ENCODE data around the gene ARG2.

The ARG2 gene

GRCh38 chr14:67571275-67571990 lies 48.3 kb upstream of the ARG2 start:
- no peak for TF ChIP-seq ISL1 (CRISPR knock-in tag; IDR thresholded peaks at IDR 0.05)
- no peak for TF ChIP-seq POU6F1 (CRISPR knock-in tag; IDR thresholded peaks at IDR 0.05; ENCODE audit: borderline replicate concordance, low read depth)
- TF ChIP-seq BACH2 (CRISPR knock-in tag; IDR thresholded peaks at IDR 0.05; ENCODE audit: borderline replicate concordance) = no peak
- no peak for TF ChIP-seq GLIS3 (CRISPR knock-in tag; IDR thresholded peaks at IDR 0.05)
- TF ChIP-seq ZFP30 (CRISPR knock-in tag; IDR thresholded peaks at IDR 0.05) = no peak
- no peak for TF ChIP-seq TOX (CRISPR knock-in tag; IDR thresholded peaks at IDR 0.05; ENCODE audit: borderline replicate concordance)
- no peak for TF ChIP-seq CREB5 (CRISPR knock-in tag; IDR thresholded peaks at IDR 0.05; ENCODE audit: low read depth)
- TF ChIP-seq ARNTL (CRISPR knock-in tag; IDR thresholded peaks at IDR 0.05; ENCODE audit: borderline replicate concordance, low read depth) = no peak
- TF ChIP-seq ZC3H10 (CRISPR knock-in tag; IDR thresholded peaks at IDR 0.05) = no peak
- no peak for TF ChIP-seq PPARA (CRISPR knock-in tag; IDR thresholded peaks at IDR 0.05; ENCODE audit: borderline replicate concordance)
- no peak for TF ChIP-seq ZNF70 (CRISPR knock-in tag; IDR thresholded peaks at IDR 0.05)
- TF ChIP-seq OSR1 (CRISPR knock-in tag; IDR thresholded peaks at IDR 0.05) = no peak
- no peak for TF ChIP-seq TCF4 (CRISPR knock-in tag; IDR thresholded peaks at IDR 0.05; ENCODE audit: borderline replicate concordance)
- no peak for TF ChIP-seq TSHZ2 (CRISPR knock-in tag; IDR thresholded peaks at IDR 0.05)
- no peak for TF ChIP-seq CSRNP3 (CRISPR knock-in tag; IDR thresholded peaks at IDR 0.05)
- TF ChIP-seq ZNF8 (CRISPR knock-in tag; IDR thresholded peaks at IDR 0.05) = no peak
- TF ChIP-seq PATZ1 (CRISPR knock-in tag; IDR thresholded peaks at IDR 0.05; ENCODE audit: borderline replicate concordance) = no peak
- ATAC-seq = peak; percentile 99

GRCh38 chr14:67571991-67572323 lies 47.8 kb upstream of the ARG2 start:
- ATAC-seq = no peak
- TF ChIP-seq ZNF565 (CRISPR knock-in tag; conservative IDR thresholded peaks at IDR 0.05; ENCODE audit: low read depth) (no peak), ZFP30 (CRISPR knock-in tag; IDR thresholded peaks at IDR 0.05) (no peak)

GRCh38 chr14:67572608-67573007 lies 47.1 kb upstream of the ARG2 start:
- no peak for ATAC-seq
- no peak for TF ChIP-seq SNAI2 (CRISPR knock-in tag; IDR thresholded peaks at IDR 0.05)
- TF ChIP-seq PATZ1 (CRISPR knock-in tag; IDR thresholded peaks at IDR 0.05; ENCODE audit: borderline replicate concordance) = no peak
- TF ChIP-seq OSR1 (CRISPR knock-in tag; IDR thresholded peaks at IDR 0.05) = no peak
- TF ChIP-seq TCF4 (CRISPR knock-in tag; IDR thresholded peaks at IDR 0.05; ENCODE audit: borderline replicate concordance) = no peak
- TF ChIP-seq CSDC2 (CRISPR knock-in tag; IDR thresholded peaks at IDR 0.05) = no peak
- TF ChIP-seq ZNF8 (CRISPR knock-in tag; IDR thresholded peaks at IDR 0.05) = no peak
- TF ChIP-seq BACH2 (CRISPR knock-in tag; IDR thresholded peaks at IDR 0.05; ENCODE audit: borderline replicate concordance) = no peak
- no peak for TF ChIP-seq ZNF70 (CRISPR knock-in tag; IDR thresholded peaks at IDR 0.05)
- TF ChIP-seq TSHZ2 (CRISPR knock-in tag; IDR thresholded peaks at IDR 0.05) = no peak
- no peak for TF ChIP-seq ZC3H10 (CRISPR knock-in tag; IDR thresholded peaks at IDR 0.05)
- no peak for TF ChIP-seq ESRRG (CRISPR knock-in tag; IDR thresholded peaks at IDR 0.05)
- no peak for TF ChIP-seq ARNTL (CRISPR knock-in tag; IDR thresholded peaks at IDR 0.05; ENCODE audit: borderline replicate concordance, low read depth)
- no peak for TF ChIP-seq GLIS3 (CRISPR knock-in tag; IDR thresholded peaks at IDR 0.05)
- TF ChIP-seq RARB (CRISPR knock-in tag; IDR thresholded peaks at IDR 0.05) = no peak
- no peak for TF ChIP-seq PPARA (CRISPR knock-in tag; IDR thresholded peaks at IDR 0.05; ENCODE audit: borderline replicate concordance)
